ENCODE measurements around the gene GIMAP7.

GRCh38 chr7:150481186-150481920 is 33.3 kb upstream of the GIMAP7 start:
- TF ChIP-seq EZH2phosphoT487 (IDR thresholded peaks at IDR 0.05; ENCODE audit: borderline replicate concordance) = no peak
- no peak for TF ChIP-seq ZNF274 (IDR thresholded peaks at IDR 0.05; ENCODE audit: low read depth, low read length)
- no peak for TF ChIP-seq CTCF (IDR thresholded peaks at IDR 0.05 in 2 of 3, conservative IDR thresholded peaks at IDR 0.05 in 1 of 3; ENCODE audit: borderline replicate concordance in 1 of 3, insufficient read depth in 1 of 3, low read depth in 2 of 3, low read length in 2 of 3)
- TF ChIP-seq REST (IDR thresholded peaks at IDR 0.05; ENCODE audit: low read depth) = no peak
- no peak for TF ChIP-seq POLR2AphosphoS5 (IDR thresholded peaks at IDR 0.05; ENCODE audit: low read depth, low read length)
- no peak for TF ChIP-seq POLR2A (IDR thresholded peaks at IDR 0.05; ENCODE audit: borderline replicate concordance, extremely low read depth, insufficient read depth, insufficient read length)
- no peak for TF ChIP-seq ZFX (IDR thresholded peaks at IDR 0.05)
- TF ChIP-seq CEBPB (IDR thresholded peaks at IDR 0.05; ENCODE audit: low read depth) = no peak
- no peak for TF ChIP-seq MAX (IDR thresholded peaks at IDR 0.05)
- no peak for TF ChIP-seq EZH2 (IDR thresholded peaks at IDR 0.05)
